ENCODE data around the gene B9D2.

GRCh38 chr19:41351339-41352245 lies 12.4 kb downstream of the B9D2 start:
- peak; percentile 82 for TF ChIP-seq POLR2A (IDR thresholded peaks at IDR 0.05; ENCODE audit: low read depth, low read length)
- TF ChIP-seq POLR2AphosphoS5 (IDR thresholded peaks at IDR 0.05; ENCODE audit: low read depth, low read length), result peak; percentile 85
